Measurements from ENCODE around the gene C16orf46. TPM values are rescaled to one million over a fixed set of nuclear protein-coding genes. Genes with fewer than 3 reads are reported as not detected.

C16orf46 gene
- total and polyA plus RNA-seq, 2 donors (not counting 3 experiments of a cell fraction or from before 2014, with no cell fraction given) = 0.26 TPM; not detected in 1

GRCh38 chr16:81076566-81077075, 417 bp downstream of the C16orf46 start:
- dilution Hi-C loops (cut with MboI; ENCODE audit: extremely low pct_ligation_motif_present, low sequenced_read_pairs) (no loop called here), intact Hi-C loops (cut with micrococcal nuclease) (loop anchor here (1.0 kb wide), 4 partner anchors 20 to 238 kb away; partner anchors contain the start of genes ATMIN, CENPN, GAN and GCSH)
- Histone ChIP-seq H3K4me2 (ENCODE audit: insufficient read depth, low read length) (peak overlapping the region; percentile 90), H3K27me3 (ENCODE audit: control insufficient read depth in 2 of 2, insufficient read depth in 2 of 2, low read length in 2 of 2) (no peaks in the 10 kb centered on the region), H3K9me3 (replicated peaks; ENCODE audit: control insufficient read depth, insufficient read depth, low read length) (no peaks in the 10 kb centered on the region), H3K9me1 (replicated peaks; ENCODE audit: control insufficient read depth, extremely low read depth, insufficient read depth, low read length) (no peaks in the 10 kb centered on the region), H2AFZ (ENCODE audit: low read depth, low read length) (peak overlapping the region; percentile 78), H4K20me1 (replicated peaks; ENCODE audit: control insufficient read depth, extremely low read depth, insufficient read depth, low read length) (no peaks in the 10 kb centered on the region), H3K4me3 (replicated peaks in 1 of 3; ENCODE audit: insufficient read depth in 1 of 3, low read depth in 1 of 3, low read length in 3 of 3) (peak overlapping the region; percentile 48 to 52 (median 49)), H3K79me2 (ENCODE audit: control insufficient read depth, insufficient read depth, low read length) (no peaks in the 10 kb centered on the region), H3K9ac (replicated peaks; ENCODE audit: extremely low read depth, insufficient read depth, low read length) (peak overlapping the region; percentile 93), H3K4me1 (ENCODE audit: control insufficient read depth, extremely low read depth, insufficient read depth, low read length) (peaks cover 7% of the 10 kb centered on the region), H3K27ac (ENCODE audit: insufficient read depth, low read depth, low read length) (peak overlapping the region; percentile 91), H3K36me3 (ENCODE audit: control insufficient read depth in 2 of 2, extremely low read depth in 1 of 2, insufficient read depth in 2 of 2, low read length in 2 of 2) (no peaks in the 10 kb centered on the region)
- ChIA-PET CTCF (interaction anchor here (0.8 to 2.5 kb wide), 4 partner anchors 18 to 152 kb away, joined by 3 to 25 read pairs (median 4); partner anchors contain the start of gene ATMIN), POLR2A (no interaction called here)
- TF ChIP-seq CTCF (IDR thresholded peaks at IDR 0.05; ENCODE audit: extremely low read depth in 1 of 2, insufficient read depth in 1 of 2, low read depth in 1 of 2, low read length in 2 of 2) (no peak), EZH2 (IDR thresholded peaks at IDR 0.05; ENCODE audit: borderline replicate concordance, low read depth, low read length, severe bottlenecking) (no peak), FOS (IDR thresholded peaks at IDR 0.05; ENCODE audit: borderline replicate concordance, insufficient read depth, low read length) (no peak), JUN (IDR thresholded peaks at IDR 0.05; ENCODE audit: borderline replicate concordance, insufficient read depth, insufficient read length, low read depth) (no peak), MAX (IDR thresholded peaks at IDR 0.05; ENCODE audit: insufficient read depth, insufficient read length) (peak; percentile 19)
- DNase-seq (ENCODE audit: low read depth, low spot score) (no peak), FAIRE-seq (no peak)
- BruUV-seq (replicated peaks) = no TSS peak

All from endothelial cell of umbilical vein (primary cell).